Fibroblast of skin of back (primary cell): ENCODE results near the gene SYT11.
A peak's percentile ranks its signal among the peaks of the same experiment; 100 is the strongest.
"Not testable (repeated sequence)": the region's sequence is repeated elsewhere in the genome, so short reads cannot be mapped to it uniquely, and the experiment has no call there.

Experiments used
- DNase-seq: peaks from one replicate; pipeline ENCODE4 v3.0.0-alpha.2; 2013

SYT11 gene

DNA sequence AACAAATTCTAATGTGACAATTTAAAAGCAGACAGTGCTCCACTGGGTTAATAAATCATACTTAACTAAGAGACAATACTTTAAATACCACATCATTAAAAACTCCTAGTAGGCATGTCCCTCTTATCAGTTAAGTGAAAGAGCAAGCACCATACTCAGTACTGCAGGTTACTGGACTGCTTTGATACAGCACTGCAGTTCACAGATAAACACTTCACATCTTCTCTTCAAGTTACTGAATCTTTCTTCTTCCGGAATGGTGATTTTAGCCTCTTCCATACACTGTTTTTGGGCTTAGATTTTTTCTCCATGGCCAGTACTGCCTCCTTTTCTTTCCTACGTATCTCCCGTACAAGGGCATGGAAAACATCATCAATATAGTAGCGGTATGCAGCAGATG lies 40.8 kb downstream of the SYT11 start:
- DNase-seq, result no peak

DNA sequence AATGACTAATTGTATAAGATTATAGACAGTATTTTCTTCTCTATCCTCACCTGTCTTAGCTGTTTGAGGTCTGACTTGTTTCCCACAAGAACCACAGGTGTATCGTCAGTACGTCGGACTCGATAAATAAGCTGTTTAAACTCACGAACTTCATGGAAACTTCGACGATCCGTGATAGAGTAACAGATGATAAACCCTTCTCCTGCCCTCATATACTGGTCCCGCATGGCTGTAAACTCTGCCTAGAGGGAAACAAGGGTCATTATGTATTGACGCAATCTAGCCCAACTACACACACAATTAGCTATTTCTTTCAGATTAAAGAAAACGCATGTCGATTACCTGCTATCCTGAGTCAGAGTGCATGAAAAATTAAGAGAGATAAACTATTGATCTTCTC lies 44.9 kb downstream of the SYT11 start:
- DNase-seq, result no peak

DNA sequence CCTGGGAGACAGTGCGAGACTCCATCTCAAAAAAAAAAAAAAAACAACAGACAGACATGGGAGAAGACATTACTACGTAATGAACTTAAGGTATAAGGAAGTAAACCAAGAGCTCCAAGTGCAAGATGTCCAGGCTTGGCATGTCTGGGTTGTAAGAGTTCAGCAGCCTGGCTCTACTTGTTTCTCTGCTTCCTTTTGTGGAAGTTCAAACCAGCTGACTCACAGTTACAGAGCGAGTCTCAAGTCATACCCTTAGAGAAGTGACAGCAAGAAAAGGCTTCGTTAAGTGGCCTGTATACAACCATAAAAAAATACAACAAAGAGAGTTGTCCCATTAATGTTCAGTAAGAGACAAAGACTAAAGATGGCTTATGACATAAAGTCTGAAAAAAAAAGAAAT lies 50.5 kb downstream of the SYT11 start:
- peak; percentile 55 for DNase-seq

DNA sequence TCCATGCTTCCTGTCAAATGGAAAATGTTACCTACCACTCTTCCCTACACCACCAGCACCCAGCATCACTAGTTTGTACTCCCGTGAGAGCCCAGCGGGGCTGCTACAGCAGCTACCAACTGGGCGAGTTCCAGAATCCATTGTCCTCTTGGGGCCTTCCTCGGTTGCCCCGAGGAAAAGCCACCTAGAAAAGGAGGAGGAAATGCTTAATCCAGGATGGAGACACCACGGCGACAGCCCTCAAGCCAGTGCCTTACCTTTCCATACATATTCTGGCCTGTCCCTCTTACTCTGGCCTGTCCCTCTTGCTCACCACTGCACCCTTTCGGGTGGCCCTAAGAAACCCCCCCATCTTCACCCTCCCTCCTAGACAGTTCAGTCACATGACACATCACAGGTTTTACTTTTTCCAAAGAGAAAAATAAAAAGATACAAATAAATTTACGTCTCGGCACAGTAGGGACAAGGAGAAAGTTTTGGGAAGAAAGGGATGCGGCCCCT lies 51.3 kb downstream of the SYT11 start:
- peak; percentile 39 for DNase-seq

DNA sequence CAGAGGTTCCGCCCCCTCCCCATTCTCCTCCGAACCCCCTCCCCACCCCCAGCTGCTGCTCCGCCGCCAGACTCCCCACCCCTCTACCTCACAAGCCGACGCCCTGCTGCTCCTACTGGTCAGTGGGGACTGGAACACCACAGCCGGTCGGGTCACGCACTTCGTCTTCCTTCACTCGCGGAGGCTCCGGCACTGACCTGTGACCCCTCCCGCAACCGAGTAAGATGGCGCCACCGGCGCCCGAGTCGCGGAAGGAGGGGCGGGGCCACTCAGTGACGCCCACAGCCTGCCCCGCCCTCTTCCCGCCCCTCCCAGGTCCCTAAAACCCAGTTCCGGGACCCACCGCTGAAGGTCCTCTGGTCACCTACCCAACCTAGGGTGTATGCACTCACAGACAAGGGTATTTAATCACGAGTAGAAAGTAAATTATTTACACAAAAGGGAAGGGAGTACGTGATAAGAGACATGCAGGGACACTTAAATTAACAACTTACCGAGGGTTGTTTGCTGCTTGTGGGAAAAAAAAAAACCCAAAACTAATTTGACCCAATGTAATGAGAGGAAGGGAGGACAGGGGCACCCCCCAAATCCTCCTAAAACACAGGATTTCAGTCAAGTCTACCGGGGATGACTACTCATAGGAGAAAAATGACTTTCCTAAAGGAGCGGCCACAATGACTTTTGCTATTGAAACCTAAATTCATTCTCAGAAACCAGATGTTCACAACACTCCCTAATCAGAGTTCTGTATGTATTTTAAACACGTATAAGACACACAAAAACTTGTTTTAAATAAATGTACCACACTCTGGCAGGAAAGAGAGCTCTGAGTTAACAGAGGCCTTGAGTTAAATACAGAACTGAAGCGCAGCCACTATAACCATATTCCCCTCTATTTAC lies 52.0 kb downstream of the SYT11 start, which contains the start of gene RIT1:
Gene RIT1, minus strand, starts transcription at position 194 of the 900 bp plus-strand sequence. CDS start 588 bp downstream, outside the sequence.
- DNase-seq, result peak; percentile 77

DNA sequence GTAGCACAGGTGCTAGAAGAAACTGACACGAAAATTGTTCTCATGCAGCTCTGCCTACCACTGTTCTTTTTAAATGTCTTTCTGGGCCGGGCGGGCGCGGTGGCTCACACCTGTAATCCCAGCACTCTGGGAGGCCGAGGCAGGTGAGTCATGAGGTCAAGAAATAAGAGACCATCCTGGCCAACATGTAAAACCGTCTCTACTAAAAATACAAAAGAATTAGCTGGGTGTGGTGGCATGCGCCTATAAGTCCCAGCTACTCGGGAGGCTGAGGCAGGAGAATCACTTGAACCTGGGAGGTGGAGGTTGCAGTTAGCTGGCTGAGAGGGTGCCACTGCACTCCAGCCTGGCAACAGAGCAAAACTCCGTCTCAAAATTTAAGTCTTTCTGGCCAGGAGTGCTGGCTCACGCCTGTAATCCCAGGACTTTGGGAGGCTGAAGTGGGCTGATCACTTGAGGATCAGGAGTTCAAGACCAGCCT lies 52.7 kb downstream of the SYT11 start:
- DNase-seq, result no peak

DNA sequence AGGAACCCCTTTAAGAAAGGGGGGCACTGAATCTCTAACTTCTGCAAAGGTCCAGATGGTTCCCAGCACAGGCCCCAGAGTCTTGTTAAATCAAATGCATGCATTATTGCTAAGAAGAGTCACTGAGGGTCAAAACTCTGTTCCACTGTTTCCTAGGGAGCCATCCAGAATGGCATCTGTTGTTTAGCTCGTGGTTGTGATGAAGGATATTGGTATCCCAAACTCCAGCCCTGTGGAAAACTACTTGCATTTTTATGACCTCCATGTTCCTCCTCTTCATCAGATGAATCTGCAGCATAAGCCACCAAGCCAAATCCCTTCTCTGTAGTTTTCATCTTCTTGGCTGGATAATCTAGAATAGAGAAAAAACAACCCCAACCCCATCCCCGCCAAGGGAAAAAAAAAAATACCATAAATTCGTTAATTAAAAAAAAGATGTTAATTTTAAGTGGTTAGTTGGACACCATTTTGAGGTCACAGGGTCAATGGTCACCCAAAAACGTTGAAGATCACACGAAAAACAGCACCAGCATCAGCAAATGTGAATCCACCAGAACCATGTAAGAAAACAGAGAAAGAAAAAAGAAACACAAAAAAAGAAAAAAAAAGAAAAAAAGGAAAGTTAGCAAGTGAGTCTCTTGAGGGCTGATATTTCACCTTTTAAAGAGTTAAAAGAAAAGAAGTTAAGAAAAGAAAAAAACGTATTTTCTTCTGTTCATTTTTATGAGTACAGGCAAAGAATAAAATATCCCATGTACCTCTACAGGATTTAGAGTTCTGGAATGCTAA lies 54.8 kb downstream of the SYT11 start:
- peak; percentile 29 for DNase-seq

DNA sequence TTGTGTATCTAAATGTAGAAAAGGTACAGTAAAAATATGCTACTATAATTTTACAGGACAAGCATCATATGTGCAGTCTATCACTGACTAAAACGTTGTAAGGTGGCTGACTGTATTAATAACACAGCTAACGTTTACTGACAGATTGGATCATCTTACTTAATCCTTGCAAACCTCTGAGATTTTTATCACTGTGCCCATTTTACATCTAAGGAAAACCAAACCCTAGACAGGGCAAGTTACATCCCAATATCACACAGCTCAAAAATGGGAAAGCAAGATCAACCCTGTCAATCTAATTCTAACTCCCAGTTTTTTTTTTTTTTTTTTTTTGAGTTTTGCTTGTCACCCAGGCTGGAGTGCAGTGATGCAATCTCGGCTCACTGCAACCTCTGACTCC lies 59.3 kb downstream of the SYT11 start:
- no peak for DNase-seq

DNA sequence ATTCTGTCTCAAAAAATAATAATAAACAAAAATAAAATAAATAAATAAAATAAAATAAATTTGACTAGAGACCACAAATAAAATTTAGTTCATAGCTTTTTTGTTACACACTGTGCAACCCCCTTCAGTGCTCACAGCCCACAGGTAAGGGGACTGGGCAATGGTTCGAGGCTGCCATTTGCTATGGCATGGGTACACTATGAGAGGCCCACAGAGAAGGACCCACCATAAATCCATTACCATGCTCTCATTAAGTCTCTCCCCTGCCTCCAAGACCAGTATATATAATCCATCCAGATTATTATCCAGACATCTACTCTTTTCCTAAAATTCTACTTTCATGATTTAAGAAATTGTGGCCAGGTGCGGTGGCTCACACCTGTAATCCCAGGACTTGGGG lies 60.4 kb downstream of the SYT11 start:
- no peak for DNase-seq

DNA sequence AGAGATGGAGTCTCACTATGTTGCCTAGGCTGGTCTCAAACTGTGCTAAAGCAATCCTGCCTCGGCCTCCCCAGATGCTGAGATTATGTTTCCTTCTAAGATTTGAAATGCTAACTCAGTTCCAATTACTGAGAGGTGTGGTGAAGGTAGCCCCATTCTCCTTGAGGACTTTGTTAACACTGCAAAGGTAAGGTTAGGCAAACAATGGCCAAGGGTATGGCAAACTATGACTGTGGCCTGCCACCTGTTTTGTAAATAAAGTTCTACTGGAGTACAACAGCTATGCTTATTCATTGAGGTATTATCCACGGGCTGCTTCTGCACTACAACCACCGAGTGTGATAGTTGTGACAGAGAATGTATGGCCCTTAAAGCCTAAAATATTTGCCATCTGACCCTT lies 61.4 kb downstream of the SYT11 start:
- no peak for DNase-seq

DNA sequence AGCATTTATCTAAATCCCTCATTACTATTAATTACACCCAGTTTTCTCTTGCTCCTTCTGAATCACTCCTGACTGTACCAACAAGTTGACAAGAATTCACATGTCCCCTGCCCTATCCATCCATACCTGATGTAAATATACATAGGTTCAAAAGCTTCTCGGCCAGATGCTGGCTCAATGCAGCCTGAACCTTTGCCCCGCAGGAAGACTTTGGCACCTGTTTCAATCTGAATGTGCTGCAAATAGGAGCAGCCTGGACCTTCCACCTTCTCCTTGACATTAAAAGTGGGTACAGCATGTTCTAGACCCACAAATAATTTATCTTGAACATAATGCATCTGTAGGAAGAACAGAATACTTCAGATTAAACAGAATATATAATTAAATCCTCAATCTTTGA lies 66.1 kb downstream of the SYT11 start:
- no peak for DNase-seq

DNA sequence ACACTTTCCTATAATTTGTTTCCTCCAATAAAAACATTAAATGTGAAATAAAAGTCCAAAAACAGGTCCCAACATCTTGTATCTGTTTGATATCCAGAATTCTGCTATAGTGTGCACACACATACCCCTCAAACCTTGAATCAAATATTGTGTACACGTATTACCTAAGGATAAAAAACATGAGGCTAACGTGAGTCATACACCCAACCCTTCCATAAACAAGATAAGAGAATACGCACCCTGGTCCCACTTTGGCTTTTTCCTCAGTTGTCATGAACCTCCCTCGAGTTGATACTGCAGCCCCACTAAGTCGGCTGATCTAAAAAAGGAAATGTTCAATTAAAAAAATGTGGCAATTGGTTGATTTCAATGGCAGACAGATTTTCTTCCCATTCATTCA lies 69.7 kb downstream of the SYT11 start:
- DNase-seq, result no peak

DNA sequence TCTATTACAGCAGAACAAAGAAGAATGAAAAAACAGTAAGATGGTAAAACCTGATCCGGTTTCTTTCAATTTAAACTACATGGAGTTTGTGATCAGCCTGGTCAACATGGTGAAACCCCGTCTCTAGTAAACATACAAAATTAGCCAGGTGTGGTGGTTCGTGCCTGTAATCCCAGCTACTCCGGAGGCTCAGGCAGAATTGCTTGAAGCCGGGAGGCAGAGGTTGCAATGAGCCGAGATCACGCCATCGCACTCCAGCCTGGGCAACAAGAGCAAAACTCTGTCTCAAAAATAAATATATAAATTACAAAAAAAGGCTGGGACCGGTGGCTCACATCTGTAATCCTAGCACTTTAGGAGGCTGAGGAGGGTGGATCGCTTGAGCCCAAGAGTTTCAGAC lies 71.4 kb downstream of the SYT11 start:
- not testable (repeated sequence) for DNase-seq

DNA sequence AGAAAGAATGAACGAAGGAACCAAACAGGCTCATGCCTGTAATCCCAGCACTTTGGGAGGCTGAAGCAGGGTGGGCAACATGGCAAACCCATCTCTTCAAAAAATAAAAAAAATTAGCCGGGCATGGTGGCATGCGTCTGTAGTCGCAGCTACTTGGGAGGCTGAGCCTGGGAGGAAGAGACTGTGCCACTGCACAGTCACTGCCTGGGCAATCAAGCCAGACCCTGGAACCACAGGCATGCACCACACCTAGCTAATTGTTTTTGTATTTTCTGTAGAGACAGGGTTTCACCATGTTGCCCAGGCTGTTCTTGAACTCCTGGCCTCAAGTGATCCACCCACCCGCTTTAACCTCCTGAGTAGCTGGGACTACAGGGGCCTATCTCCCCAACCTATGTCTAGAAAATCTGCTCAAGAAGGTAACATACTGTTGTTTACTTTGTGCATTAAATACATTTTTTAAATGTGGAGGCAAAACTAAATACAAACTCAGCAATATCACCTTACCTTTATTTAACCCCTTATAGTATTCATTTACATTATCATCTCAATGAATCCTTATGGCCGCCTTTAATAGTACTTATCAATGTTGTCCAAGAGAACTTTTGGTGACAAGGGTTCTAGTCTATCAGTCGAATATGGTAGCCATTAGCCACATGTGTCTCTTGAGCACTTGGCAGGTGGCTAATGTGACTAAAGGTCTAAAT lies 72.1 kb downstream of the SYT11 start:
- no peak for DNase-seq

DNA sequence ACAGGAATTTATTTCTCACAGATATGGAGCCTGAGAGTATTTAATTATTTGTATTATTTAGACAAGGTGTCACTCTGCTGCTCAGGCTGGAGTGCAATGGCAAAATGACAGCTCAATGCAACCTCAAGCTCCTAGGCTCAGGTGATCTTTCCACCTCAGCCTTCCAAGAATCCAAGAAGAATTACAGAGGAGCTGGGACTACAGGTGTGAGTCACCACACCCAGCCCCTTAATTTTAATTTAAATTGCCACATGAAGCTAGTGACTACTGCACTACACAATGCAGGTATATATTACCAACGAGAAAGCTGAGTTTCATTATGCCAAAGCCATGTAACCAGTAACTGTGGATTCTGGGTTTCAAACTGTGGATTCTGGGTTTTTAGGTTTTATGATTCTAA lies 72.7 kb downstream of the SYT11 start:
- no peak for DNase-seq

DNA sequence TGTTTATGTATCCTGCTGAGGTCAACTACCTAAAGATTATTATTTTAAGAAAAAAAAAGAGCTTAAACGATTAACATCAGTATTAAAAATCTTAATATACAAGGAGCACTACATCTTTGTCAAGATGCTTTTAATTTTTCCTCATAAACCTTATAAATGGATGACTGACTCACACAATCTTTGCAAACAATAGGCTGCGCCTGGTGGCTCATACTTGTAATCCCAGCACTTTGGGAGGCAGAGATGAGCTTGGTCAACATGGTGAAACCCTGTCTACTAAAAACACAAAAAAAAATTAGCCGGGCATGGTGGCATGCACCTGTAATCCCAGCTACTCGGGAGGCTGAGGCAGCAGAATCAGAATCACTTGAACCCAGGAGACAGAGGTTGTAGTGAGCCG lies 73.1 kb downstream of the SYT11 start:
- no peak for DNase-seq

DNA sequence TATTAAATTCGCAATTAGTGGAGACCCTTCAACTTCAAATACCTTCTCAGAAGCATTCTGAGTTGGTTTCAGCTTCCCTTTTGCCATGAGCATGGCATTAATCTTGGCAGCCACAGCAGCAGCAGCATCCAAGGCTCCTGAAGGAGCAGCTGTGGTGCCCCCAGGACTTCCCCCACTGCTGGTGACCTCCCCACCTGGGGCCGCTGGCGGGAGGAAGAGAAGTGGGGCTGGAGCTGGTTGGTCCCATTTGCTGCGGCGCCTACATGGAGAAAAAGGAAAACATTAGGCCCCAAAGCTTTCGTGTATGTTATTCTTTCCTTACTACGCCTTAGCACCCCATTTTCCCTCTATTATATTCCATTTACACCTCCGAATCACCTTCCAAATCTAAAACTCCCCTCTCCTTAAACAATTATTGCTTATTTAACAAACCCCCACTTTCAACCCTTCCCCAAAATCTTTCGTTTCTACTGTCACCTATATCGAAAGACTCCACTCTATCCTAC lies 74.3 kb downstream of the SYT11 start:
- no peak for DNase-seq

DNA sequence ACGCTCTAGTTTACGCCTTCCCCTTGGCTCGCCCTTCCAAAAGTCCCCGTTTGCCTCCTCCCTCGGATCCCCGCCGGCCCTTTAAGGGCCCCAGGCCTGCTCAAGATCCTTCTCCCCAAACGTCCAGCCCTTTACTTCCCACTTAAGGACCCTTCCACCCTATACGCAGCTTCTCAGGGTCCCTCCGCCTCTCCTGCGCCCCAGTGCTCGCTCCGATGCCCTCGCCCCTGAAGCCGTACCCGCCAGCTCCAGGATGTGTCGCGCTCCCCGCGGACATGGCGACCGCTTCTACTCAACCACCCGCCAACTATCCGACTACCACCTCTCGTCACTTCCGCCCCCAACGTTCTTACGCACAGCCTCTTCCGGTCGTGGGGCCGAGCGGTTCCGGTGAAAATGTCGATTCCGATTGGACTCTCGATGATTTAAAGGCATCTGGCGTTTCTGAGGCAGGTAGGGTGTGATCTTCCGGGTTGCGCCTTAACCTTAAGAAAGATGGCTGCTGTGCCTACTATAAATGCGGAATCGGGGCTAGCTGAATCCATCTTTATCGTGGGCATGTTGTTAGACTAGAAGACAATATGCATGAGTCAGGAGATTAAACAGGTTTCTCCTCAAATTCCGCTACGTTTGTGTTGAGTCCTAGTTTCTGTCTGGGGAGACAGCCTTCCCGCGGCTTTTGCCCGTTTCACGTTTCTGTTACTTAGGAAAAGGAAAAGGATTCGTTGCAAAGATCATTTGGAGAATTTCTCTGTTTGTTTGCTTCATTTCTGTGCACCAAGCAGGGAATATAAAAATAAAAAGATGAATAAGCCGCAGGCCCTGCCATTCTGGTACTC lies 74.9 kb downstream of the SYT11 start, which contains the start of gene KHDC4:
Gene KHDC4, minus strand, starts transcription at position 317 of the 839 bp plus-strand sequence. Its CDS starts 40 bp downstream, at position 277.
- peak; percentile 99 for DNase-seq
